Adipocyte (in vitro differentiated cells): ENCODE data around the gene MRM2.

Experiments used
- DNase-seq: peaks from one replicate; pipeline ENCODE4 v3.0.0-alpha.2; 2015; ENCODE audit warnings: low read depth
- H3K27me3 ChIP-seq: replicated peaks from 2 replicates; pipeline ENCODE4 v1.7.0; 2013; ENCODE audit warnings: mild to moderate bottlenecking, low read length, moderate library complexity; ENCODE audit not compliant: control insufficient read depth, insufficient read depth
- H3K36me3 ChIP-seq: 2 replicates; pipeline ENCODE4 v1.7.0; 2013; ENCODE audit warnings: low read length, mild to moderate bottlenecking, moderate library complexity; ENCODE audit not compliant: control insufficient read depth, insufficient read depth, severe bottlenecking
- H3K4me1 ChIP-seq: 2 replicates; pipeline ENCODE4 v1.7.0; 2013; ENCODE audit warnings: mild to moderate bottlenecking, low read length, moderate library complexity; ENCODE audit not compliant: control insufficient read depth, insufficient read depth
- H3K4me3 ChIP-seq: 2 replicates; pipeline ENCODE4 v1.7.0; 2013; ENCODE audit warnings: mild to moderate bottlenecking, low read length, moderate library complexity
- H3K9ac ChIP-seq: 2 replicates; pipeline ENCODE4 v1.7.0; 2013; ENCODE audit warnings: mild to moderate bottlenecking, low read length, moderate library complexity
- H3K9me3 ChIP-seq: 2 replicates; pipeline ENCODE4 v1.7.0; 2013; ENCODE audit warnings: mild to moderate bottlenecking, low read length, moderate library complexity; ENCODE audit not compliant: control insufficient read depth

The MRM2 gene

DNA sequence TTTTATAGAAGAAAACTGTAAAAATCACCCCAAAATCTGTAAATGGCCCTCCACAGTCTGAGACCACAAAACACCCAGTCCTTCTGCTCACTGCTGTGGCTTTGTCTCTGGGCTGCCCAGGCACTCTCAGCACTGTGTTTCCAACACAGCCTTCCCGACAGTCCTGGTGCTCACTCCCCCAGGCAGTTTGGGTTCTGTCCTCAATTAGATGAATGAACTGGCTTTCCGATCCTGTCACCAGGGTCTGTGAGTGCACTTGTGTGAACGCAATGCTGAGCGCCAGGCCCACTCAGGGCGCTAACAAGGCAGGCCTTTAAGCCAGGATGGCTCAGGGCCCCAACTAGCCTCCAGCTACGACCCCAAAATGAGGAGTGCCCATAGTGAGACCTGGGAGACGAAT lies 12.5 kb downstream of the MRM2 start:
- no peak overlapping the region for H3K9ac ChIP-seq
- peaks cover 29% of the 10 kb centered on the region for H3K36me3 ChIP-seq

DNA sequence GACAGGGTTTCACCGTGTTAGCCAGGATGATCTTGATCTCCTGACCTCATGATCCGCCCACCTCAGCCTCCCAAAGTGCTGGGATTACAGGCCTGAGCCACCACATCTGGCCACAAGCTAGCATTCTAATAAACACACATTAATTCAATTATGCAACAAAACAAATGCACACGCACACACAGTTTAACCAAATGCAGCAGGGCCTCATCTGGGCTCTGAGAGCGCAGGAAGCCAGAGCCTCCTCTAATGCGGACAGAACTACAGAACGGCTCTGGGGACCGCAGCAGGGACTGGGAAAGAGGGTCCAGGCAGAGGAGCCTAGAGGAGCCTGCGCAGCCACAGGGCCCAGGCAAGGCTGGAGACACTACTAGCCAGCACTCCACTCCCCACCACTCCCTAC lies 13.1 kb downstream of the MRM2 start:
- H3K9ac ChIP-seq, result no peak overlapping the region
- H3K9me3 ChIP-seq, result no peaks in the 10 kb centered on the region

More for the DNA sequence above, 12.5 kb downstream of the MRM2 start:
- H3K9me3 ChIP-seq, result no peaks in the 10 kb centered on the region
- no peaks in the 10 kb centered on the region for H3K27me3 ChIP-seq
- H3K4me3 ChIP-seq, result no peak overlapping the region
- H3K4me1 ChIP-seq, result peaks cover 19% of the 10 kb centered on the region
- DNase-seq, result no peak

DNA sequence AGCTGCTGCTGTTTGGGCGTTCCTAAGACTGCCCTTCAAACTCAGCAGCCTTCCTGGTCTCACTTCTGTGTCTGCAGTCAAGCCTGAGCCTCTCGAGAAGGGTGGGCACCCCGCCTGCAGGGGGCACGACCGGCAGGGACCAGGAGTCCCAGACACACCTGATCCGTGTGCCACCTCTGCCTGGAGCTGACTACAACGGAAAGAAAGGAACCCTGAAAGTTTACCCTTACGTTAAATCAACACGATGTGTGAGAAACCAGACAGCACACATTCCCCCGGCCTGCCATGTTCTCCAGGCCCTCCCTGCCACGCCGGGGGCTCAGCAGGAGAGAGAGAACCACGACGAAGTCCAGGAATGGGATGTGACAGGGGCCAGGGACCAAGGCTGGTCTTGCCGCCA lies 14.3 kb downstream of the MRM2 start:
- Histone ChIP-seq H3K36me3 (peaks cover 32% of the 10 kb centered on the region), H3K9ac (no peak overlapping the region), H3K4me1 (peaks cover 14% of the 10 kb centered on the region), H3K27me3 (no peaks in the 10 kb centered on the region), H3K9me3 (no peaks in the 10 kb centered on the region), H3K4me3 (no peak overlapping the region)
- DNase-seq, result no peak

More for the DNA sequence above, 13.1 kb downstream of the MRM2 start:
- H3K36me3 ChIP-seq, result peaks cover 24% of the 10 kb centered on the region
- H3K4me1 ChIP-seq, result peaks cover 19% of the 10 kb centered on the region
- H3K27me3 ChIP-seq, result no peaks in the 10 kb centered on the region
- H3K4me3 ChIP-seq, result no peak overlapping the region
- no peak for DNase-seq

DNA sequence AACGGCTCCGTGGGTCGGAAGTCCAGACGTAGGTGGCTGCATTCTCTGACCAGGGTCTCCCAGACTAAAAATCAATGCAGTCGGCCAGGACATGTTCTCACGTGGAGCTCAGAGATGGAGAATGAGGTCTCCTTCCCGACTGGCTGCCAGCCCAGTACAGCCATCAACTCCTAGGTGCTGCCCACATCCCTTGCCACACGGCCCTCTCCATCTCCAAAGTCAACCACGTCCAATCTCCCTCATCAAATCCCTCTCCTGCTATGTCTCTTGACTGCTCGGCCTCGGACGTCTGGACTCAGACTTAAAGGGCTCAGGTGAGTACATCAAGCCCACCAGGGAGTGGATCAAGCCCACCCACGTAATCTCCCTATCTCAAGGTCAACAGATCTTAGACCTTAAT lies 16.2 kb downstream of the MRM2 start:
- DNase-seq, result no peak
- Histone ChIP-seq H3K36me3 (peaks cover 39% of the 10 kb centered on the region), H3K27me3 (no peaks in the 10 kb centered on the region), H3K4me3 (no peak overlapping the region), H3K9ac (no peak overlapping the region), H3K4me1 (peaks cover 5% of the 10 kb centered on the region), H3K9me3 (no peaks in the 10 kb centered on the region)

DNA sequence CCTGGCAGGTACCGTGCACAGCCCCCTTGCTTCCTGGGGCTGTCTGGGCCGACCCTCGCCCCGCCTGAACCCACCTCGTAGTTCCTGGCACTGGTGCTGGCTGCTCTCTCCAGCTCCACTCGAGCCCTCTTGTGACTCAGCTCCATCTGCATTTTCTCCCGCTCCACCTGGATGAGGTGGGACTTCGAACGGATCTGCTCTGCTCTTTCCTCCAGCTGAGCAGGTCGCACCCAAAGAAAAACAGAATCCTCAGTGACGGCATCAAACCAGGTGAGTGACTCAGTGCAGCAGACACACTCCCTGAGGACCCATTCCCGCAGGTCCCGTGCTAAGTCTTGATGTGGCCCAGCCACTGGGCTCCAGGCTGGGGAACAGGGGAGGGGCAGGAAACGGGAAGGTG lies 16.7 kb downstream of the MRM2 start:
- Histone ChIP-seq H3K4me3 (no peak overlapping the region), H3K9ac (no peak overlapping the region), H3K36me3 (peaks cover 43% of the 10 kb centered on the region), H3K27me3 (no peaks in the 10 kb centered on the region), H3K4me1 (peaks cover 5% of the 10 kb centered on the region), H3K9me3 (no peaks in the 10 kb centered on the region)
- no peak for DNase-seq

DNA sequence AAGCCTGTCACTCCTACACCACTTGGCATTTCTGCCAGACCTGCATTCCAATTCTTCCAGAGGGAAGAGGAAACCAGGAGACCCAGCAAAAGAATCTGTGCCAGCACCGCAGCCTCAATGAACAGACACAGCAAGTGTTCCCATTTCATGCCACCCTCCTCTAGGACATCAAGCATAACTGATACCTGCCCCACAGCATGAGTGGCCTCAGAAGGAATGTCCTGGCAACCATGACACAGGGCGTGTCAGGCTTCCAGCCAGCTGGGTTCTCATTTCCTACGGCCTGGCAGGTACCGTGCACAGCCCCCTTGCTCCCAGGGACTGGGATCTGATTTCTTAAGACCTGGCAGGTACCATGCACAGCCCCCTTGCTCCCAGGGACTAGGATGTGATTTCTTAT lies 17.1 kb downstream of the MRM2 start:
- no peaks in the 10 kb centered on the region for H3K9me3 ChIP-seq
- DNase-seq, result no peak
- H3K4me3 ChIP-seq, result no peak overlapping the region
- peaks cover 44% of the 10 kb centered on the region for H3K36me3 ChIP-seq
- no peaks in the 10 kb centered on the region for H3K27me3 ChIP-seq
- H3K4me1 ChIP-seq, result peaks cover 5% of the 10 kb centered on the region
- H3K9ac ChIP-seq, result no peak overlapping the region

DNA sequence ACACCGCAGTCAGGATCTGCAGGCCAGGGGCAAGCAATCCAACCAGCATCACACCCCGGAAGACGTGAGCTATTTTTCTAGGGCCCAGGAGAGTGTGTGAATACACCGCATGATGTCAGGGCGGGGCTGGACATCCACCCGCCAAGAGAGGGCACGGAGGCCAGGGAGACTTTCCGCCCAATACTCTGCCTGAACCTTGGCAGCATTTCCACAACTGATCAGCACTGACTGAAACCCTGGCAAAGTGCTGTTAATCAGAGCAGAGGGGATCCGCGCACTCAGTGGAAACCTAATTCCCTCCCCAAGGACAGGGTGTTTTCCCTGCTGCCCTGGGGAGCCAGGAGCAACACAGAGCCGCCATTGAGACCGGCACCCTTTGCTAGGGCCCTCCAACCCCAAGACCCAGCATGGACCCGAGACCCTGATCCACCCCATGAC lies 17.5 kb downstream of the MRM2 start:
- Histone ChIP-seq H3K9me3 (no peaks in the 10 kb centered on the region), H3K4me1 (peaks cover 5% of the 10 kb centered on the region), H3K27me3 (no peaks in the 10 kb centered on the region), H3K9ac (no peak overlapping the region), H3K4me3 (no peak overlapping the region), H3K36me3 (peaks cover 44% of the 10 kb centered on the region)
- no peak for DNase-seq

DNA sequence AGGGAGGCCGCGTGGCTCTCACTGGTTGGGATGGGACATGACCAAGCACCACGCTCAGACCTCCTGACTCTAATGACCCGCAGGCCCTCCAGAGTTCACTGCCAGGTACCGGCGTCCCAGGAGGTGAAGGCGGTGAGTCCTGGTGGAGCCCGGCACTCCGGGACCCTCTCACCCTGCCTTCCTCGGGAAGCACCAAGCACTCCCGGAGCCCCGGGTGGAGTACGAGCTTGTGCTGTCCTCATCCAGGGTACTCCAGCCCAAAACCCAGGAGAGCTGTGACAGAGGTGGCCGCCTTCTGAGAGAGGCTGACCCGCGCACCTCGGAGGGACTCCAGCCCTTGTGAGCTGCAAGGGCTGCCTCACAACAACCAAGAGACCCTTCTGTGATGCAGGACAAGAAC lies 18.7 kb downstream of the MRM2 start:
- Histone ChIP-seq H3K9ac (no peak overlapping the region), H3K4me3 (no peak overlapping the region), H3K36me3 (peaks cover 40% of the 10 kb centered on the region), H3K9me3 (no peaks in the 10 kb centered on the region), H3K27me3 (no peaks in the 10 kb centered on the region), H3K4me1 (peaks cover 5% of the 10 kb centered on the region)
- no peak for DNase-seq

DNA sequence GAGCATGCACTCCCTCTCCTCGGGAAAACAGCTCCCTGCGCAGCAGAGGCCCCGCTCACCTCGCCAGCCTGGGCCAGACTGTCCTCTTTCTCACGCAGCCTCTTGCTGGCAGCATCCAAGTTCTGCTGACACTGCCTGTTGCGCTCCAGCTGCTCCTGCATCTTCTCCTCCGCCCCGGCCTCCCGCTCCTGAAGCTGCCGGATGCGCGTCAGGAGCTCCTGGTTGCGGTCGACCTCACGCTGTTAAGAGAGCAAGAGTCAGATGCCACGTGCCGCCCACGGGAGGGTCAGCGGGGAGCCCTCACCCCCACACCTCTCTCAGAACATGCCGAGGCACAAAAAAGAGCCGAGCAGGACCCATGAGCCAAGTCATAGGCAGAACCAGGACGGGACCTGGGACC lies 19.5 kb downstream of the MRM2 start:
- no peaks in the 10 kb centered on the region for H3K27me3 ChIP-seq
- H3K9ac ChIP-seq, result no peak overlapping the region
- no peaks in the 10 kb centered on the region for H3K9me3 ChIP-seq
- H3K4me1 ChIP-seq, result peaks cover 5% of the 10 kb centered on the region
- H3K4me3 ChIP-seq, result no peak overlapping the region
- peaks cover 41% of the 10 kb centered on the region for H3K36me3 ChIP-seq
- DNase-seq, result no peak

DNA sequence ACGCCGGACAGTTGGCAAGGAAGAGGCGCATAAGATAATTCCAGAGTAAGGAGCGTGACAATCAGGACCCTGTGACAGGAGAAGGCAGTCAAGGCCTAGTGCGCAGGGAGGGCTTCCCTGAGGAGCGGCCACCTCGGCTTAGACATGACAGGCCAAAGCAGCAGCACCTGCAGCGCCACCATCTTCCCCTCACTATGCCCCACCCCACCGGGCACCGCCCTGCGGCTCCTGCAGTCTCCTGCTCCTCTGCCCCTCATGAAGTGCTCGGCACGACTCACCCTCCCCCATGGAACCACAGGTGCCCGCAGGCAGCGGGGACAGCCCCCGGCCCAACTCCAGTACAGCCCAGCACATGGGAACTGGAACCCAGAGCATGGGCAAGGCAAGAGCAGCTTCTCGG lies 21.1 kb downstream of the MRM2 start:
- Histone ChIP-seq H3K36me3 (peaks cover 51% of the 10 kb centered on the region), H3K9ac (no peak overlapping the region), H3K4me3 (no peak overlapping the region), H3K27me3 (no peaks in the 10 kb centered on the region), H3K9me3 (no peaks in the 10 kb centered on the region), H3K4me1 (peaks cover 5% of the 10 kb centered on the region)
- DNase-seq, result no peak

DNA sequence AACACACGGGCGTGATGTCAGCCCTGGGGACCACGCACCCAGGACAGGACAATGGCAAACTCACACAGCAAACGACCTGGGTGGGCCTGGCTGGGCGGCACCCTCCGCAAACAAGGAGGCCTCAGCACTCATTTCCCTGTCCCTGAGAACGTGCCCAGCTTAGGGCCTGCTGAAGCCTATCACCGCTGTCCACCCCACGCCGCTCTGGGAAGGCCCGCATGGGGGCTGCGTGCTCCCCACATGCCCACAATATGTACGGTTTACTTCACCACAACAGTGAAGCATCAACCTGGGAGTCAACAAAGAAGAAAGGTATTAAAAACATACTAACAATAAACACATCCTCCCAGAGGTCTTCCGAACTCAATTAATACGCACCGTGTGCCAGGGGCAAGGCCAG lies 21.5 kb downstream of the MRM2 start:
- Histone ChIP-seq H3K4me3 (no peak overlapping the region), H3K9me3 (no peaks in the 10 kb centered on the region), H3K4me1 (peaks cover 5% of the 10 kb centered on the region), H3K27me3 (no peaks in the 10 kb centered on the region), H3K36me3 (peaks cover 51% of the 10 kb centered on the region), H3K9ac (no peak overlapping the region)
- no peak for DNase-seq

DNA sequence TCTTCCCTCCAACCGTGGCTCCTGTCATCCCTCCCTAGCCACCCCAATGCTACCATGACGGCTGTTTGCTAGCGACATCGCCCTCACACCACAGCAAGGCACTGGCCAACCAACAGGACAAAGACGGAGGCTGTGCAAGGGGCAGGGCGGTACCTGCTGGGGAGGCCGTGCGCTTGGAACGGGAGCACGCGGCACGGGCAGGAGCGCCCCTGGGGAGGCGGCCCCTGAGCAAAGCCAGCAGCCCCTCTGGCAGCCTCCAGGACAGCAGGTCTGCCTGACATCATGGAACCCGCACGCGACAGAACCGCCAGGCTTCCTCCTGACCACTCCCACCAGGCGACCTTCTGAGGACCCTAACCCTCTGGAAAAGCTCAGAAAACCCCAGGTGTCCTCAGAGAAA lies 22.0 kb downstream of the MRM2 start:
- H3K36me3 ChIP-seq, result peaks cover 48% of the 10 kb centered on the region
- H3K4me3 ChIP-seq, result no peak overlapping the region
- peaks cover 4% of the 10 kb centered on the region for H3K4me1 ChIP-seq
- no peaks in the 10 kb centered on the region for H3K27me3 ChIP-seq
- DNase-seq, result no peak
- no peak overlapping the region for H3K9ac ChIP-seq
- no peaks in the 10 kb centered on the region for H3K9me3 ChIP-seq
